Breast epithelium (tissue), 4 donors: ENCODE results near the gene CRB2. TPM values are rescaled to one million over a fixed set of nuclear protein-coding genes. Genes with fewer than 3 reads are reported as not detected.

Experiments used
- DNase-seq, 2 donors: peaks; one replicate each; pipeline ENCODE4 v3.0.0-alpha.2; 2019; ENCODE audit warnings: low spot score in 2 of 2
- H3K27ac ChIP-seq, 2 donors: fragments of 200-600 bp; sonication (generic) in 1 of 2; one replicate each; pipeline ENCODE4 v1.5.1; 2016 to 2019; ENCODE audit warnings: mild to moderate bottlenecking in 1 of 2
- H3K27me3 ChIP-seq, 2 donors: fragments of 200-600 bp; sonication (generic) in 1 of 2; one replicate each; pipeline versions ENCODE4 v1.5.1 to v1.6.0; 2017 to 2019; ENCODE audit warnings: control low read depth in 1 of 2, mild to moderate bottlenecking in 1 of 2
- H3K36me3 ChIP-seq: fragments of 200-600 bp; one replicate; pipeline ENCODE4 v1.5.1; 2019
- H3K4me1 ChIP-seq, 2 donors: fragments of 200-600 bp; sonication (generic); one replicate each; pipeline ENCODE4 v1.5.1; 2016 to 2019; ENCODE audit warnings: control low read depth in 1 of 2
- H3K4me3 ChIP-seq, 3 donors: fragments of 200-600 bp; sonication (generic); 1 replicate in 2 of 3; 2 replicates in 1 of 3; pipeline ENCODE4 v1.5.1; 2016 to 2019; ENCODE audit warnings: mild to moderate bottlenecking in 3 of 3, moderate library complexity in 2 of 3
- H3K9me3 ChIP-seq, 2 donors: fragments of 200-600 bp; sonication (generic) in 1 of 2; one replicate each; pipeline ENCODE4 v1.5.1; 2016 to 2019; ENCODE audit warnings: control low read depth in 1 of 2
- POLR2A ChIP-seq: fragments of 450-650 bp; IDR thresholded peaks from one replicate; pipeline ENCODE4 v1.6.1; 2016; ENCODE audit warnings: antibody characterized with exemption, mild to moderate bottlenecking, moderate library complexity
- POLR2AphosphoS5 ChIP-seq, 3 donors: sonication (generic); formaldehyde crosslinking; IDR thresholded peaks; one replicate each; pipeline ENCODE4 v1.6.1; 2017; ENCODE audit warnings: antibody characterized with exemption in 3 of 3
- intact Hi-C: fragments of 100-400 bp; cut with DNase I; formaldehyde crosslinking; loops from one replicate; pipeline ENCODE4 v1.15.1; 2023; ENCODE audit warnings: low total_unique reads
- total RNA-seq, 3 donors: library from RNA; depleted of rRNA; stranded (reverse); fragments of >200 nt; gene quantifications; one replicate each; pipeline ENCODE4 v1.1.0, GENCODE V29; 2016
- TF ChIP-seq, protein P1 (sequence below), 3 donors: fragments of 450-650 bp; IDR thresholded peaks; one replicate each; pipeline ENCODE4 v1.5.1; 2016 to 2017; ENCODE audit warnings: antibody characterized with exemption in 3 of 3, mild to moderate bottlenecking in 3 of 3, moderate library complexity in 3 of 3

The CRB2 gene
- total RNA-seq, 3 donors from 2014 or later: under 0.01 to 2.3 TPM; not detected in 1

DNA sequence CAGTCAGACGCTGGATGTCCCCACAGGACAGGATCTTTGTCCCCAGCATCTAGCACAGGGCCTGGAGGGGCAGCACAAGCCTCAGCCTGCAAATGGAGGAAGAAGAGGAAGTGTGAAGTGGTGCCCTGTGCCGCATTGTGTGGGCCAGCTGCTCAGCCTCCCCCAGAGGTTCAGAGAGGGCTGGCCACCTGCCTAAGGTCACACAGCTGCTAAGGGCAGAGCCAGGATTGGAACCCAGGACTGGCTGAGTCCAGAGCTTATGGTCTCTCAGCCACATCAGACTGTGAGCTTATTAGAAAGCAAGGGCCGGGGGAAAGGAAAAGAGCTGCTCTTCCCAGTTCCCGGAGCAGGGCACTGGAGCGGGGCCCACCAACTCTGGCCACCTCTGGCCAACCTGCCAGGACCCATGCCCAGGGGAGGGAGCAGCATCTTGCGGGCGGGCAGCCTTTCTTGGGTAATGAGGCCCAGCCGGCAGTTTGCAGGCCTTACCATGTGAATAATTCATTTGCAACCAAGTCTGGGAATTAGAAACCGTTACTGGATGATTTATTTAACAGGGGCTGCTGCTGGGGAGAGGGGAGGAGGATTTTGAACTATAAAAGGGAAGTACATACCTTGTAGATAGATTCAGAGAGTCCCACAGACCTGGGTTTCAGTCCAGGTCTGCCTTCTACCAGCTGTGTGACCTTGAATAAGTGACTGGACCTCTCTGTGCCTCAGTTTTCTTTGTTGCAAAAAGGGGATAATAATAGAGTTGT, 11.6 kb upstream of the CRB2 start:
- intact Hi-C loops: no loop called here
- Histone ChIP-seq H3K9me3 (no peaks in the 10 kb centered on the region), H3K4me1 (no peaks in the 10 kb centered on the region), H3K4me3 (no peak overlapping the region), H3K27me3 (peaks cover 0 to under 1% of the 10 kb centered on the region in 2 donors), H3K27ac (peak overlapping the region in 1 of 2 donors; percentile 64), H3K36me3 (no peaks in the 10 kb centered on the region)
- DNase-seq: no peak
- TF ChIP-seq, protein P1, sequence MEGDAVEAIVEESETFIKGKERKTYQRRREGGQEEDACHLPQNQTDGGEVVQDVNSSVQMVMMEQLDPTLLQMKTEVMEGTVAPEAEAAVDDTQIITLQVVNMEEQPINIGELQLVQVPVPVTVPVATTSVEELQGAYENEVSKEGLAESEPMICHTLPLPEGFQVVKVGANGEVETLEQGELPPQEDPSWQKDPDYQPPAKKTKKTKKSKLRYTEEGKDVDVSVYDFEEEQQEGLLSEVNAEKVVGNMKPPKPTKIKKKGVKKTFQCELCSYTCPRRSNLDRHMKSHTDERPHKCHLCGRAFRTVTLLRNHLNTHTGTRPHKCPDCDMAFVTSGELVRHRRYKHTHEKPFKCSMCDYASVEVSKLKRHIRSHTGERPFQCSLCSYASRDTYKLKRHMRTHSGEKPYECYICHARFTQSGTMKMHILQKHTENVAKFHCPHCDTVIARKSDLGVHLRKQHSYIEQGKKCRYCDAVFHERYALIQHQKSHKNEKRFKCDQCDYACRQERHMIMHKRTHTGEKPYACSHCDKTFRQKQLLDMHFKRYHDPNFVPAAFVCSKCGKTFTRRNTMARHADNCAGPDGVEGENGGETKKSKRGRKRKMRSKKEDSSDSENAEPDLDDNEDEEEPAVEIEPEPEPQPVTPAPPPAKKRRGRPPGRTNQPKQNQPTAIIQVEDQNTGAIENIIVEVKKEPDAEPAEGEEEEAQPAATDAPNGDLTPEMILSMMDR (IDR thresholded peaks at IDR 0.05): no peak
- TF ChIP-seq POLR2A: no peak
- TF ChIP-seq POLR2AphosphoS5 (IDR thresholded peaks at IDR 0.05): no peak

DNA sequence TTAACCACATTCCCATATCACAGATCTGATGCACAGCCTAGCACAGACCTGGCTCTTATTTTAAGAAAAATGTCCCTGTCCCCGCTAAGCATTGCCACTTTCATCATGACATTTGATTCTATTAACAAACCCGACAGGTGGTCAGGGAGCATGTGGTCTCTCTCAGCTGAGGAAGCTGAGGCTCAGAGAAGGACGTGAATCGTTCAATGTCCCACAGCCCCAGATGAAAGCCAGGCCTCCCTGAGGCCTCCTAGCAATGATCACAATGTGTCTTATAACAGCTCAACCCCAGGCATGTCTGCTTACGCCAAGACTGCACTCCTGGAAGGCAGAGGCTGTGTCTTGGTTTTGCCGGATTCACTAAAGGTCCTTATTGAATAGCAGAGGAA, 10.4 kb upstream of the CRB2 start:
- H3K27ac ChIP-seq: peak overlapping the region in 1 of 2 donors; percentile 18
- H3K27me3 ChIP-seq: peaks cover 0 to 4% of the 10 kb centered on the region in 2 donors
- TF ChIP-seq, protein P1 (IDR thresholded peaks at IDR 0.05): no peak
- no peak for TF ChIP-seq POLR2AphosphoS5 (IDR thresholded peaks at IDR 0.05)
- no peak for TF ChIP-seq POLR2A
- no peaks in the 10 kb centered on the region for H3K9me3 ChIP-seq
- H3K4me1 ChIP-seq: no peaks in the 10 kb centered on the region
- intact Hi-C loops: no loop called here
- H3K36me3 ChIP-seq: no peaks in the 10 kb centered on the region
- DNase-seq: no peak
- no peak overlapping the region for H3K4me3 ChIP-seq

DNA sequence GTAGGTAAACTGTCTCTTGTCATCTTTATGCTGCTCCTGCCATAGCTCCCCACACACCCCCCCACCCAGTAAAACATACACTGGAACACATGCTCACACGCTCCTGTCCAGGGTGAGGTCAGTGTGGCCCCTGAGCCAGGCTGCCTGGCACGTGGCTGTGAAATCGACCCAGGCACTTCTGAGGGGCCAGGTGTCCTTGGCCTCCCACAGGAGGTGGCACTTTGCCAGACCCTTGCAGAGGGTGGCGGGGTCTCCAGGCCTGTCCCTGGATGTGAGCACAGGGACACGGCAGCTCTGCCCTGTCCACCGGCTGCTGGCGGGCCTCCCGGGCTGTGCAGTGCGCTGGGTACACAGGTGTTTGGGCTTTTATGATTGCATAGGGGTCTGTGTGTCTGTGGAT, 10.0 kb upstream of the CRB2 start:
- H3K27ac ChIP-seq: peak overlapping the region in 1 of 2 donors; percentile 18
- intact Hi-C loops: no loop called here
- no peak for DNase-seq

DNA sequence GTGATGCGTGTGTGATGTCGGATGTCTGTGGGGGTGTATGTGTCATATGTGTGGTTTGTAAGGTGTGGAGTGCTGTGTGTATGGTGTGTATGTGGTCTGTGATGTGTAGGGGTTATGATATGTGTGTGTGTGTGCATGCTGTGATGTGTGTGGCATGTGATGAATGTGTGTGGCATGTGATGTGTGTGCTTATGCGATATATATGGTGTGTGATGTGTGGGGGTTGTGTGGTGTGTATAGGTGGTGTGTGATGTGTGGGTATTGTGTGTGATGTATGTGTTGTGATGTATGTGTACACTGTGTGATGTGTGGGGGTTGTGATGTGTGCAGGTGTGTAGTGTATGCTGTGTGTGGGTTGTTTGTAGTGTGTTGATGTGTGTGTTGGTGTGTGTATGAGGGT, 9.2 kb upstream of the CRB2 start:
- intact Hi-C loops: no loop called here
- H3K36me3 ChIP-seq: no peaks in the 10 kb centered on the region
- H3K4me3 ChIP-seq: no peak overlapping the region
- no peak overlapping the region for H3K27ac ChIP-seq
- no peaks in the 10 kb centered on the region for H3K4me1 ChIP-seq
- no peak for DNase-seq
- H3K9me3 ChIP-seq: no peaks in the 10 kb centered on the region
- TF ChIP-seq, protein P1 (IDR thresholded peaks at IDR 0.05): no peak
- TF ChIP-seq POLR2A (no peak), POLR2AphosphoS5 (IDR thresholded peaks at IDR 0.05) (no peak)
- peaks cover 0 to 4% of the 10 kb centered on the region in 2 donors for H3K27me3 ChIP-seq

More for the DNA sequence above, 10.0 kb upstream of the CRB2 start:
- peaks cover 0 to 4% of the 10 kb centered on the region in 2 donors for H3K27me3 ChIP-seq
- H3K36me3 ChIP-seq: no peaks in the 10 kb centered on the region
- TF ChIP-seq, protein P1 (IDR thresholded peaks at IDR 0.05): no peak
- TF ChIP-seq POLR2A (no peak), POLR2AphosphoS5 (IDR thresholded peaks at IDR 0.05) (no peak)
- H3K4me3 ChIP-seq: no peak overlapping the region
- H3K9me3 ChIP-seq: no peaks in the 10 kb centered on the region
- H3K4me1 ChIP-seq: no peaks in the 10 kb centered on the region

DNA sequence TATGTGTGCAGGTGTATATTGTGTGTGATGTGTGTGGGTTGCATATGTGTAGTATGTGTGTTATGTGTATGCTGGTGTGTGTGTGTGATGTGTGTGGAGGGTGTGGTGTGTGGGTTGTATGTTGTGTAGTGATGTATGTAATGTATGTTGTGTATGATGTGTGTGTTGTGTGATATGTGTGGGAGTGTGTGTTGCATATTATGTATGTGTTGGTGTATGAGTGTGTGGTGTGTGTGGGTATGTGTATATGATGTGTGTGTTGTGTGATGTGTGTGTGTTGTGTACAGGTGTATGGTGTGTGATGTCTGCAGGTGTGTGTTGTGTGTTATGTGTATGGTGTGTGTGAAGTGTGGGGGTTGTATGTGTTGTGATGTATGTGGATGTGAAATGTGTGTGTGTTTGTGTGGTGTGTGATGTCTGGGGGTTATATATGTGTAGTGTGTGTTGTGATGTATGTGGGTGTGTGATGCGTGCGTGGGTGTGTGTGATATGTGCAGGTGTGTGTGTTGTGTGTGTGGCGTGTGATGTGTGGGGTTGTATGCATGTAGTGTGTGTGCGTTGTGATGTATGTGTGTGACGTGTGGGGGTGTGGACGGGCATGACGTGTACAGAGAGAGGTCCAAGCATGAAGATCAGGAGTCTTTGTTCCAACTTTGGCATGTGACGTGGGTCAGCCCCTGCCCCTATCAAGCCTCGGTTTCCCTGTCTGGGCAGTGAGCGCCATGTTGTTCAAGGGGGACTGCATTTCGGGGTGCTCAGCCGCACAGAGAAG, 8.5 kb upstream of the CRB2 start:
- DNase-seq: no peak
- intact Hi-C loops: no loop called here
- Histone ChIP-seq H3K27me3 (peaks cover 0 to 4% of the 10 kb centered on the region in 2 donors), H3K36me3 (no peaks in the 10 kb centered on the region), H3K4me3 (no peak overlapping the region), H3K4me1 (no peaks in the 10 kb centered on the region), H3K9me3 (no peaks in the 10 kb centered on the region), H3K27ac (no peak overlapping the region)
- TF ChIP-seq POLR2A (no peak), POLR2AphosphoS5 (IDR thresholded peaks at IDR 0.05) (no peak)
- TF ChIP-seq, protein P1 (IDR thresholded peaks at IDR 0.05): no peak
